Activated CD8-positive, alpha-beta memory T cell treated with anti-CD3 and anti-CD28 coated beads, Interleukin-2, amount 50 U/mL, for 1 hour (primary cell): Measurements from ENCODE around the gene ZNF500.
"Not testable (repeated sequence)": the region's sequence is repeated elsewhere in the genome, so short reads cannot be mapped to it uniquely, and the experiment has no call there.

Source experiments
- DNase-seq: peaks from one replicate; pipeline ENCODE4 v3.0.0-alpha.2; 2020; ENCODE audit errors: extremely low read depth

Gene ZNF500

DNA sequence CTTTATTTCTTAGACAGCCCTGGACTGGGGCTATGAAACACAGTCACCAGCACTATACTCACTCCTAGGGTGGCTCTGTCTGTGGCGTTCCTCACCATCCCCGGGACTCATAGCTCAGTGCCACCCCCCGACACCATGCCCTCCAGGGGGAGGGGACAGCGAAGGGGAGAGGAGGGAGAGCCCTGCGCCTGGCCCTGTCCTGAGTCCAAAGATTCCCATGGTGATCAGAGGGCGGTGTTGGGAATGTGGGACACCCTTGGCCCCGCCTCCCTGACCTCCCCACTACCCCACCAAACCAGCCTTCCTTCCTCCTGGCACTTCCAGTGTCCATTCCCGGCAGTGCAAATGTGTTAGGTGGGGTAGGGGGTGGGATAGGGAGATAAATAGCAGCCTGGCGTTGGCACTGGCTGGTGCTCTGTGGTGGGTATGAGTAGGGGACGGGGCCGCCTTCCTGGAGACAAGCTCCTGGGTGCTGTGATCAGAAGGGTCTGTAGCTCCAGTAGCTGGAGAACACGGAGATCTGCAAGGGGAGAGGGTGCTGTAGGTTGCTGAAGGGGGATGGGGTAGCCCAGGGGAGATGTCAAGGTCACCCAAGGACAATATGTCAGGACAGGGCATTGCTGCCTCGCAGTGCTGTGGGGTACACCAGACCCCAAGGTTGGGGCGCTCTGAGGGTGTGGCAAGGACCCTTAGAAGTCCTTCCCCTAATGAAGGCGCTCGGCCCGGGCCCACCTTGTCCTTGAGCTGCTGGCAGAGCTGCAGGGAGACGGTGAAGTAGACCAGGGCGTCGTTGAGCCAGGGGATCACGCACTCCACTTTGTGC lies 30.2 kb upstream of the ZNF500 start:
- DNase-seq = no peak

DNA sequence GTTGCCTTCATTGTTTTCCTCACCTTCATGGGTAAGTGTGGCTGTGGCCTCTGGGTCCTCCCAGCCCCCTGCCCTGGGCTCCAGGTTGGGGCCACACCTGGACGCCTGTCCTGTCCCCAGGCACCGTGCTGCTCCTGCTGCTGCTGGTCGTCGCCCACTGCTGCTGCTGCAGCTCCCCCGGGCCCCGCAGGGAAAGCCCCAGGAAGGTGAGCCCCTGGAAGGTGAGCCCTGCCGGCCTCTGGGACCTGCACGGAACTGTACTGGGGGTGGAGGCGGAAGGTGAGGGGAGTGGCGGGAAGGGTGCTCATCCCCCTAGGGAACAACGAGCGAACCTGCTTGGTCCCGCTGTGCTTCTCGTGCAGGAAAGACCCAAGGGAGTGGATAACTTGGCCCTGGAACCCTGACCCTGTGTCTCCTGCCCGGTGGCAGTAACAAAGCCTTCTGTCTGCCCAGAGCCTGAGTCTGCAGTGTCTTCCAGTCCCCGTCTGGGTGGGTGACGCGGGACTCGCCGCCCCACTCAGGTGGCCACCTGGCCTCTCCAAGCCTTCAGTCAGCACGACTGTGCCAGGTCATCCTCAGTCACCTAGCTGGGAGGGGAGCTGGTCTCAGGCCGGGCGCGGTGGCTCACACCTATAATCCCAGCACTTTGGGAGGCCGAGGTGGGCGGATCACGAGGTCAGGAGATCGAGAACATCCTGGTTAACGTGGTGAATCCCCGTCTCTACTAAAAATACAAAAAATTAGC lies 29.0 kb upstream of the ZNF500 start:
- no peak for DNase-seq

DNA sequence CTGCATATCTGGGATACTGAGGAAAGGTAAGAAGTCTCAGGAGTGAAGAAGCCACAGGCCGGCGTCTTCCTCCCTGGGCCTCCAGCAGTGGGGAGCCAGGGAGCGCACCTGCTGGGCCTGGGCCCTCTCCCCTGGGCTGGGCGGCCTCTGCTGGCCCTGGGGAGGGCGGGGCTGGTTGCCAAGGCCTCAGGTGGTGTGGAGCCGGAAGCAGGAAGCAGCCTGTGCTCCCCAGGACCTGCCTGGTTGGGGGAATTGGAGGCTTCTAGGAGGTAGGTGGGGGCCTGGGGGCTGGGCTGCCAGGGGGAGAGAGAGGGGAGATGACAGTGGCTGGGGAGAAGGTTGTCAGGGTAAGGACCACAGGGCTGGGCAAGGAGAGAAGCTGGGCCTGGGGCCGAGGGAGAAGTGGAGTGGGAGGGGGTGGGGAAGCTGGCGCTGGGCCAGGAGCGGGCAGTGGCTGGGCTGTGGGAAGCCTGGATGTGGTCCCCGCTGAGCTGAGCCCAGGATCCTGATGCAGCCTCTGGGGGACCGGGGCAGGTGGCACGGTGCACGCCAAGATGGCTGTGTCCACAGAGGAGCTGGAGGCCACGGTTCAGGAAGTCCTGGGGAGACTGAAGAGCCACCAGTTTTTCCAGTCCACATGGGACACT lies 28.3 kb upstream of the ZNF500 start, which contains the start of gene SMIM22:
SMIM22 (plus strand) TSS at position 189 of the 647 bp plus-strand sequence; CDS start at position 555, 366 bp downstream.
- no peak for DNase-seq

DNA sequence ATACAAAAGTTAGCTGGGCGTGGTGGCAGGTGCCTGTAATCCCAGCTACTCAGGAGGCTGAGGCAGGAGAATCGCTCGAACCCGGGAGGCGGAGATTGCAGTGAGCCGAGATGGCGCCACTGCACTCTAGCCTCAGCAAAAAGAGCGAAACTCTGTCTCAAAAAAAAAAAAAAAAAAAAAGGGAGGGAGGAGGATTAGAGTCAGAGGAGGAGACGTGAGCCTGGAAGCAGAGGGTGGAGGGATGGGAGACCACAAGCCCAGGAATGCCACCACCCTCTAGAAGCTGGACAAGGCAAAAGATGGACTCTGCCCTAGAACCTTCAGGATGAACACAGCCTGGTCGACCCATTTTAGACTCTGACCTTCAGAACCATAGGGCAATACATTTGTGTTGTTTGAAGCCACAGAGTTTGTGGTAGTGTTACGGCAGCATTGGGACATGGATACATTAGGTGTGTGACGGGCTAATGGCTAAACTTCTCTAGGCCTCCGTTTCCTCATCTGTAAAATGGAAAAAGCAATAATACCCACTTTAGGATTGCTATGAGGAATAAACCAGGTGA lies 26.1 kb upstream of the ZNF500 start:
- DNase-seq = no peak

DNA sequence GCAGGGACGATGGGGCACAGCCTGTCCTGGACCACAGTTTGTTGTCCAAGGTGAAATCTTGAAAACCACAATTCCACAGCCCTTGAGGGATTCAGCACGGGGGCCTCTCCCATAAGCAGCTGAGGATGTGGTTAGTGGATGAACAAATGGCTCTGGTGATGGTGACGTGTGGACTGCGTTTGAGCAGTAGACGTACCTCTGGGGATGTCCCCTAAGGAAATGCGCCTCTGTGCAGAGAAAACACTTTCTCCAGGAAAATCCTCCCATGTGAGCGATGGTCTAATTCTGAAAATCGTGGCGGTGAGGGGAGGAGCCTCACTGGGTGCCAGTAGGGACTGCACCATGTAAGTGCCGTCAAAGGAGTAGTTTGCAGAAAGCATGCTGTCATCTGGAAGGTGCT lies 23.9 kb upstream of the ZNF500 start:
- DNase-seq = no peak

DNA sequence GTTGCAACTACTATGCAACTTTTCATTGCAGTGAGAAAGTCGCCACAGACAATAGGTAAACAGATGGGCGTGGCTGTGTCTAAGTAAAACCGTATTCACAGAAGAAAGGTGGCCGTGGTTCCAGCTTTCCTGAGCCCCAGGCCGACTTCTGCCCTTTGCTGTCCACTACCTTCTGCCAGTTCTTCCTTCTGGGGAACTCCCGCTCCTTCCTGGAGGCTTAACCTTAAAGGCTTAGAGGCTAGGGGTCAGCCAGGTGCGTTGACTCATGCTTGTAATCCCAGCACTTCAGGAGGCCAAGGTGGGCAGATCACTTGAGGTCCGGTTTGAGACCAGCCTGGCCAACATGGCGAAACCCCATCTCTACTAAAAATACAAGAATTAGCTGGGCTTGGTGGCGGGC lies 23.3 kb upstream of the ZNF500 start:
- DNase-seq = no peak

DNA sequence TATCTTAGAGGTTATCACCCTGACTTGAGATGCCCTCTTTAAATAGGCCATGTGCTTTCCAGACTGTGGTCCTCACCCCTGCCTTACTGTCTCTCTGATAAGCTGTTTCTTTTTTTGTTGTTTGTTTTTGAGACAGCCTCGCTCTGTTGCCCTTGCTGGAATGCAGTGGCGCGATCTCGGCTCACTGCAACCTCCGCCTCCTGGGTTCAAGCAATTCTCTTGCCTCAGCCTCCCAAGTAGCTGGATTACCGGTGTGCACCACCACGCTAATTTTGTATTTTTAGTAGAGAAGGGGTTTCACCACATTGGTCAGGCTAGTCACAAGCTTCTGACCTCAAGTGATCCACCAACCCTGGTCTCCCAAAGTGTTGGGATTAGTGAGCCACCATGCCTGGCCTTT lies 21.9 kb upstream of the ZNF500 start:
- no peak for DNase-seq

- DNase-seq = no peak
These were observed 21.5 kb upstream of the ZNF500 start for GRCh38 chr16:4788489-4788889.

DNA sequence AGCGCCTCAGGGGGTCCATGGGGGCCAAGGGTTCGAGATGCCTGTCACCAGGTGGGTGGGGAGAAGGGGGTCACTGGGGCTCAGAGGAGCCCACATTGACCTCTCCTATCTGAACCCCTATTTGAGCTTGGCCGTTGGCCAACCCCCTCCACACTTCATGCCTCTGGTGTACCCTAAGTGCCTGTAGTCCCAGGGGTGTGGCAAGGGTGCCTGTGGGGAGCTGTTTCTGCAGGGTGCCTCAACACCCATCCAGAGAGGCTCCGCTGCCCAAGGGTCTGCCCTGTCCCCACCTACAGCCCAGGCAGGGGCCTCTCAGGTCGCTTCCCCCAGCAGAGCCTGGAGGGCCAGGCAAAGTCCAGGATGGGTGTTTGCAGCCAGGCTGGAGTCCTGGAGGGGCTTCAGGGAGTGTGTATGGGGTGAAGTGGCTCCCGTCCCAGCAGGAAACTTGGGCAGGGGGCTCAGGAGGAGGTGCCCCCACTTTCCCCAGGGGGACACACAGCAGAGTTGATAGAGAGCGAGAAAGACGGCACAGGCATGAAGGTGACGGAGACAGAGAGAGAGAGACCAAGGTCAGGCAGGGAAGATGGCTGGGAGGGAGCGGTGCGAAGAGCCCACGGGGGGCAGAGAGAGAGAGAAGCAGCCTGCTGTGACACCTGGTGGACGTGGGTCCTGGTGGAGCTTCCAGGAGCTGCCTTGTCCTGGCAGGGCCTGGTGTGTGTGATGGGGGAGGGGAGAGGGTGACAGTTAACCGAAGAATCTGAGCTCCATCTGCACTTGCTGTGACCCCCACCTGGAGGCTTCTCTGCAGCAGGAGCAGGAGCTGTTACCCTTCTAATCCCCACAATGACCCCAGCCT lies 20.9 kb upstream of the ZNF500 start, which contains the start of gene SEPTIN12:
SEPTIN12 (minus strand) TSS at position 719 of the 856 bp plus-strand sequence; CDS start at position 19, 700 bp downstream.
- no peak for DNase-seq

DNA sequence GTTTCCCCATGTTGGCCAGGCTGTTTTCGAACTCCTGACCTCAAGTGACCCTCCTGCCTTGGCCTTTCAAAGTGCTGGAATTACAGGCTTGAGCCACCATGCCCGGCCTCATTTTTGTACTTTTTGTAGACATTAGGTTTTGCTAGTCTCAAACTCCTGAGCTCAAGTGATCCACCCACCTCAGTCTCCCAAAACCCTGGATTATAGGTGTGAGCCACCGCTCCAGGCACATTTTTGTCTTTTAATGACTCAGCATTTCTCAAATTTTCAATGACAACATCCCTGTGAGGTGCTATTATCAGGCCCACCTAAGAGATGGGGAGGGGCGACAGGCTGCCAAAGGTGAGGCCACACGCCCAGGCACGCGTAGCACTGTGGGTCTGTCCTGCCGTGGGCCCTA lies 20.1 kb upstream of the ZNF500 start:
- no peak for DNase-seq

- no peak for DNase-seq
These were observed 18.9 kb upstream of the ZNF500 start for GRCh38 chr16:4785758-4786433.

DNA sequence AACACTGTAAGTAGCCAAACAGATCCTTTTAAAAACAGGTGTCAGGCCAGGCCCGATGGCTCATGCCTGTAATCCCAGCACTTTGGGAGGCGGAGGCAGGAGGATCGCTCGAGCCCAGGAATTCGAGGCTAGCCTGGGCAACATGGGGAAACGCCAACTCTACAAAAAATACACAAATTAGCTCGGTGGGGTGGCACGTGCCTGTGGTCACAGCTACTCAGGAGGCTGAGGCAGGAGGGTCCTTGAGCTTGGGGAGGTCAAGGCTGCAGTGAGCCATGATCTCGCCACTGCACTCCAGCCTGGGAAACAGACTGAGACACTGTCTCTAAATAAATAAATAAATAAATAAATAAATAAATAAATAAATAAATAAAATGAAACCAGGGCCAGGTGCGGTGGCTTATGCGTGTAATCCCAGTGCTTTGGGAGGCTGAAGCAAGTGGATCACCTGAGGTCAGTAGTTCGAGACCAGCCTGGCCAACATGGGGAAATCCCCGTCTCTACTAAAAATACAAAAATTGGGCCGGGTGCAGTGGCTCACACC lies 17.6 kb upstream of the ZNF500 start:
- not testable (repeated sequence) for DNase-seq

- DNase-seq = no peak
These were observed 17.0 kb upstream of the ZNF500 start for GRCh38 chr16:4783951-4784336.

GRCh38 chr16:4783251-4783950 lies 16.4 kb upstream of the ZNF500 start:
- DNase-seq = no peak

DNA sequence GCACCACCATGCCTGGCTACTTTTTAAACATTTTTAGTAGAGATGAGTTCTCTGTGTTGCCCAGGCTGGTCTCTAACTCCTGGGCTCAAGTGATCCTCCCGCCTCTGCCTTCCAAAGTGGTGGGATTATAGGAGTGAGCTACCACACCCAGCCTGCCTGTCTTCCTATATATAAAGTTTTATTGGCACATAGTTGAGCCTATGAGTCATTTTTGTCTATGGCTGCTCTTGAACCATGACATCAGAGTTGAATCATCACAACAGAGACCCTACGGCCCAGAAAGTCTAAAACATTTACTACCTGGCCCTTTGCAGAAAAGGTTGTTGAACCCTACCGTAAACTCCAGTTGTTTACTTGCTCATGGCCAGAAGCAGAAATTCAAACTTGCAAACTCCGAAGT lies 13.3 kb upstream of the ZNF500 start:
- DNase-seq = no peak

DNA sequence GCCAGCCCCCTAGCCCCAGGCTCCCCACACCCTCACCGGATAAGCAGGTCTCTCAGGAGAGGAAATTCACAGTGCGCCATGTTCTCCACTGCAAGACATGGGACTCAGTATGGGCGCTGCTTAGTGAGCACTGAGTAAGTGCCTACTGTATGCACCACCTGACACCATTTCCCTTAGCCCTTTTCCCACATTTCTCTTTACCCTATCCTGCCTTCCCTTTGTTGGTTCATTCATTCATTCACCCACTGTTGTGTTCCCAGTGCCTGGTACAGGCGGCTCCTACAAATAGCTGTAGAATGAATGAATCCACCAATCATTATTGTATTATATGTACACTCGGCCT lies 11.1 kb upstream of the ZNF500 start:
- no peak for DNase-seq

GRCh38 chr16:4777339-4778049 lies 10.5 kb upstream of the ZNF500 start:
- DNase-seq = no peak

DNA sequence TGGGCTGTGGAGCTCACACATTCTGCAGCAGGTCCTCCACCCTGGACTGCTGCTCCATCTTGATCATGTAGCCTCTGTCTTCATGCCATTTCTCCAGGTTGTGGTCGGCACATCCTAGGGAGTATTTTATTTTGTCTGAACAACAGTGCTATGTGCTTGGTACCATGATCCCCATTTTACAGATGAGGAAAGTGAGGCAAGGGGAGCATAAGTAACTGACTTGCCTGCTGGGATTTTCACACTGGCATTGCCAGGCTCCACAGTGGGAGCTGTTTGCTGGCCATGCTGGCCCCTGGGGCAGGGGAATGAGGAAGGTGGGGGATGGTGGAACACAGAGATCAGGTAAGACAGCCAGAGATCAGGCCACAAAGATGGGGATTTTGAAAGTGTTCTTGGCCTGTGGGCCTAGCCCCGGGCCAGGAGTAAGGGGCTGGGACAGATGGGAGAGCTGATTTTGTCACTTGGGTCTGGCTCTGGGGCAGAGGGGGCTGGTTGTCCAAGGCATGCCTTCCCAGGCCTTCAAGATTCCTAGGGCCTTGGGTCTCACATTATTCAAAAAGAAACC lies 9.3 kb upstream of the ZNF500 start:
- DNase-seq = no peak

DNA sequence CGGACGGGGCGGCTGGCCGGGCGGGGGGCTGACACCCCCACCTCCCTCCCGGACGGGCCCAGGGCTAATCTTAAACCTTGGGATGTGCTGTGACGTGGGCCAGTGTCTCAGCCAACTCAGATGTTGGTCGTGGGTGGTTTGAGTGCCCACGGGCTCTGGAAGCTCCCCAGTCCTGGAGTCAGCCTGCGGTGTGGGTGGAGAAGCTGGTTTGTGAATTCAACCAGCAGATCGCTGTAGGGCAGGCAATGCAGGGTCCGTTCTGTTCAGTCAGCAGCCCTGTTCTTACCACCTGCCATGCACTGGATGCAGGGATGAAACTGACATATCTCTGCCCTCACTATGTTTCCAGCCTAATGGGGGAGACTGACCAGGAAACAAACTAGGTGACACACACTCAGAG lies 8.0 kb upstream of the ZNF500 start:
- DNase-seq = no peak
